IPS-18a (cell line): ENCODE measurements around the gene PACRG.

Experiments
- H3K27ac ChIP-seq: one replicate; pipeline ENCODE4 v1.5.1; 2013; ENCODE audit warnings: low read length
- H3K27me3 ChIP-seq: one replicate; pipeline ENCODE4 v1.6.1; 2013; ENCODE audit warnings: mild to moderate bottlenecking, low read length; ENCODE audit not compliant: control insufficient read depth, insufficient read depth
- H3K36me3 ChIP-seq: one replicate; pipeline ENCODE4 v1.6.1; 2013; ENCODE audit warnings: low read depth, low read length; ENCODE audit not compliant: control insufficient read depth
- H3K4me1 ChIP-seq: one replicate; pipeline ENCODE4 v1.6.1; 2013; ENCODE audit warnings: low read depth, low read length; ENCODE audit not compliant: control insufficient read depth
- H3K4me3 ChIP-seq: one replicate; pipeline ENCODE4 v1.5.1; 2013; ENCODE audit warnings: low read length
- H3K9ac ChIP-seq: one replicate; pipeline ENCODE4 v1.6.1; 2013; ENCODE audit warnings: mild to moderate bottlenecking, low read length, moderate library complexity
- H3K9me3 ChIP-seq: one replicate; pipeline ENCODE4 v1.6.1; 2013; ENCODE audit warnings: low read depth, low read length; ENCODE audit not compliant: control insufficient read depth

The PACRG gene

GRCh38 chr6:162710936-162711335, 16.8 kb upstream of the PACRG start:
- Histone ChIP-seq H3K36me3 (no peaks in the 10 kb centered on the region), H3K4me1 (peaks cover 6% of the 10 kb centered on the region)

DNA sequence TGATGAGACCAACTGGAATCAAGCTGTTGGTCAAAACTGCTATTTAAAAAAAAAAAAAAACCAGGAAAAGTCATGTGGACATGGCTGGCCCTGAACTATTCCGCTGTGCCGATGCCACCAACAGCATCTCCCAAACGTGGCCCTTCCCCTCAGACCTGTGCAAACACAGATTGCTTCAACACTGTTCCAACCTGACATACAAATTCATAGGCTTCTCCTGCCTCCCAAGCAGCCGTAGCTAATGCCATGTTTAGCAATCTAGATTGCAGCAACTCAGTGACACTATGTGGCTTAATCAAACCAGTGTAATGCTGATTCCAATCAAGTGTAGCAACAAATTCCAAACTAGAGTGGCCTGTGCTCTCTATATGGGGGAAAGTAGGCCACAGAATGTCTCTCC, 16.4 kb upstream of the PACRG start:
- no peak overlapping the region for H3K27ac ChIP-seq
- H3K4me3 ChIP-seq, result no peak overlapping the region
- H3K36me3 ChIP-seq, result no peaks in the 10 kb centered on the region
- no peak overlapping the region for H3K9ac ChIP-seq
- no peaks in the 10 kb centered on the region for H3K27me3 ChIP-seq
- peaks cover 6% of the 10 kb centered on the region for H3K4me1 ChIP-seq
- H3K9me3 ChIP-seq, result no peaks in the 10 kb centered on the region

More at GRCh38 chr6:162710936-162711335, 16.8 kb upstream of the PACRG start:
- no peak overlapping the region for H3K9ac ChIP-seq
- H3K4me3 ChIP-seq, result no peak overlapping the region
- H3K9me3 ChIP-seq, result no peaks in the 10 kb centered on the region
- no peaks in the 10 kb centered on the region for H3K27me3 ChIP-seq
- no peak overlapping the region for H3K27ac ChIP-seq

DNA sequence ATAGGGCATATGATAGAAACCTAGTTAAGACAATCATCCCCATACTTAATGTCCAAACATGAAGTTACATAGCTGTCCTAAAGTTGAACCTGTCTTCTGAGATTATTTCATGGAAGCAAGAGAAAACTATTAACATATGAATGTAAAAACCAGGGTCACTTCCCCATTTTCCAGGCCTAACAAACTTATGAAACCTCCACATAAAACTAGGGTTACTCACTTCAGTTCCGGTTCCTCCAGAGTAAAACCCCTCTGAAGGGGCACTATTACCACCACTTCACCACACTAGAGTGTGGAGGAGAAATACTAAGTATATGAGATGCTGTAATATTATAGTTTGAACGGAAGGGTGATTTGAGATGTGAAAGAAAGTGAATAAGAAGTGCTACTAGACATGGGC, 15.1 kb upstream of the PACRG start:
- H3K36me3 ChIP-seq, result no peaks in the 10 kb centered on the region
- peaks cover 6% of the 10 kb centered on the region for H3K4me1 ChIP-seq
- no peaks in the 10 kb centered on the region for H3K27me3 ChIP-seq
- H3K9ac ChIP-seq, result no peak overlapping the region
- H3K4me3 ChIP-seq, result no peak overlapping the region
- no peaks in the 10 kb centered on the region for H3K9me3 ChIP-seq
- H3K27ac ChIP-seq, result no peak overlapping the region

GRCh38 chr6:162713974-162714780, 13.6 kb upstream of the PACRG start:
- no peaks in the 10 kb centered on the region for H3K27me3 ChIP-seq
- no peaks in the 10 kb centered on the region for H3K9me3 ChIP-seq
- peaks cover 6% of the 10 kb centered on the region for H3K4me1 ChIP-seq
- no peak overlapping the region for H3K9ac ChIP-seq
- no peak overlapping the region for H3K27ac ChIP-seq
- no peaks in the 10 kb centered on the region for H3K36me3 ChIP-seq
- no peak overlapping the region for H3K4me3 ChIP-seq

GRCh38 chr6:162715601-162716000, 12.2 kb upstream of the PACRG start:
- H3K9ac ChIP-seq, result no peak overlapping the region
- no peak overlapping the region for H3K27ac ChIP-seq
- H3K27me3 ChIP-seq, result no peaks in the 10 kb centered on the region
- H3K4me1 ChIP-seq, result peaks cover 6% of the 10 kb centered on the region
- no peak overlapping the region for H3K4me3 ChIP-seq
- no peaks in the 10 kb centered on the region for H3K36me3 ChIP-seq
- H3K9me3 ChIP-seq, result no peaks in the 10 kb centered on the region

- no peaks in the 10 kb centered on the region for H3K4me1 ChIP-seq
- no peak overlapping the region for H3K27ac ChIP-seq
- H3K4me3 ChIP-seq, result no peak overlapping the region
- no peak overlapping the region for H3K9ac ChIP-seq
- H3K36me3 ChIP-seq, result no peaks in the 10 kb centered on the region
- no peaks in the 10 kb centered on the region for H3K9me3 ChIP-seq
- H3K27me3 ChIP-seq, result no peaks in the 10 kb centered on the region
Measured at GRCh38 chr6:162719528-162719927, 8.2 kb upstream of the PACRG start.

DNA sequence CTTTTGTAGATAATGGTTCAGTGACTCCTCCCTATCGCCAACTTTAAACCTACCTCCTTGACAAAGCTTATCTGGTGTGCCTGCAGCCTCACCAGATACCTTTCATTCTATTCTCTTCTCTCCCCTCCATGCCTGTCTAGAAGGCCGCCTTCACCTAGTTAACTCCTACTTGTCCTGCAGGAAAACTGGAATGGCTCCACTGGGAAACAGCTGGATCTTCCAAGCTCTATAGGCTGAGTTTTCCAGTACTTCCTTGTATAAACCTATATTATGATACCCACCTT, 6.4 kb upstream of the PACRG start:
- Histone ChIP-seq H3K27me3 (peaks cover 3% of the 10 kb centered on the region), H3K4me1 (no peaks in the 10 kb centered on the region), H3K36me3 (no peaks in the 10 kb centered on the region), H3K27ac (no peak overlapping the region), H3K9me3 (no peaks in the 10 kb centered on the region), H3K4me3 (no peak overlapping the region), H3K9ac (no peak overlapping the region)

GRCh38 chr6:162722226-162722625, 5.5 kb upstream of the PACRG start:
- H3K27ac ChIP-seq, result no peak overlapping the region
- H3K9ac ChIP-seq, result no peak overlapping the region
- peaks cover 9% of the 10 kb centered on the region for H3K27me3 ChIP-seq
- no peak overlapping the region for H3K4me3 ChIP-seq
- no peaks in the 10 kb centered on the region for H3K9me3 ChIP-seq
- no peaks in the 10 kb centered on the region for H3K36me3 ChIP-seq
- H3K4me1 ChIP-seq, result peaks cover 5% of the 10 kb centered on the region

GRCh38 chr6:162722633-162723032, 5.1 kb upstream of the PACRG start:
- Histone ChIP-seq H3K36me3 (no peaks in the 10 kb centered on the region), H3K4me3 (no peak overlapping the region), H3K4me1 (peaks cover 5% of the 10 kb centered on the region), H3K9ac (no peak overlapping the region), H3K9me3 (no peaks in the 10 kb centered on the region), H3K27me3 (peaks cover 9% of the 10 kb centered on the region), H3K27ac (no peak overlapping the region)

- Histone ChIP-seq H3K27ac (no peak overlapping the region), H3K4me3 (peak overlapping the region; percentile 72)
Measured at GRCh38 chr6:162726947-162727321, 840 bp upstream of the PACRG start.

GRCh38 chr6:162728197-162728596, 423 bp downstream of the PACRG start:
- peaks cover 10% of the 10 kb centered on the region for H3K4me1 ChIP-seq
- H3K27ac ChIP-seq, result peak overlapping the region; percentile 78
- peak overlapping the region; percentile 46 for H3K9ac ChIP-seq
- H3K4me3 ChIP-seq, result peak overlapping the region; percentile 48
- no peaks in the 10 kb centered on the region for H3K9me3 ChIP-seq
- peaks cover 9% of the 10 kb centered on the region for H3K27me3 ChIP-seq
- no peaks in the 10 kb centered on the region for H3K36me3 ChIP-seq

More at GRCh38 chr6:162726947-162727321, 840 bp upstream of the PACRG start:
- Histone ChIP-seq H3K4me1 (peaks cover 10% of the 10 kb centered on the region), H3K27me3 (peaks cover 9% of the 10 kb centered on the region), H3K36me3 (no peaks in the 10 kb centered on the region), H3K9ac (peak overlapping the region; percentile 36), H3K9me3 (no peaks in the 10 kb centered on the region)

GRCh38 chr6:162728706-162729105, 932 bp downstream of the PACRG start:
- peak overlapping the region; percentile 46 for H3K9ac ChIP-seq
- no peak overlapping the region for H3K4me3 ChIP-seq
- no peak overlapping the region for H3K27ac ChIP-seq

More at GRCh38 chr6:162728706-162729105, 932 bp downstream of the PACRG start:
- Histone ChIP-seq H3K9me3 (no peaks in the 10 kb centered on the region), H3K4me1 (peaks cover 10% of the 10 kb centered on the region), H3K36me3 (no peaks in the 10 kb centered on the region), H3K27me3 (peaks cover 9% of the 10 kb centered on the region)
